Bronchial epithelial cell (primary cell): ENCODE data around the gene MPPED1. TPM values are rescaled to one million over a fixed set of nuclear protein-coding genes. Genes with fewer than 3 reads are reported as not detected.

ENCODE experiments used
- DNase-seq: peaks from one replicate; pipeline ENCODE4 v3.0.0-alpha.2; 2010; ENCODE audit warnings: low read depth
- FAIRE-seq: peaks from 2 replicates; lab custom pipeline; 2011; peaks lifted over from hg19 to GRCh38; lab: Jason Lieb, UNC
- H3K27me3 ChIP-seq: 2 replicates; pipeline ENCODE4 v1.5.1; 2011; ENCODE audit warnings: low read length; ENCODE audit not compliant: control insufficient read depth, insufficient read depth
- H3K36me3 ChIP-seq: 2 replicates; pipeline ENCODE4 v1.5.1; 2011; ENCODE audit warnings: low read length; ENCODE audit not compliant: control insufficient read depth, insufficient read depth
- H3K4me3 ChIP-seq: 2 replicates; pipeline ENCODE4 v1.5.1; 2011; ENCODE audit warnings: mild to moderate bottlenecking, low read depth, low read length, control low read depth
- CTCF ChIP-seq: IDR thresholded peaks from 2 replicates; pipeline ENCODE4 v1.5.1; 2011; ENCODE audit warnings: mild to moderate bottlenecking, moderate library complexity, low read length, control low read depth, inconsistent platforms; ENCODE audit not compliant: insufficient read depth, severe bottlenecking
- total RNA-seq: library from RNA; depleted of rRNA; stranded (reverse); fragments of >200 nt; gene quantifications from 2 replicates; pipeline ENCODE4 v1.2.1, GENCODE V29; 2014

The MPPED1 gene
- total RNA-seq, 1 donor from 2014 or later: not detected

DNA sequence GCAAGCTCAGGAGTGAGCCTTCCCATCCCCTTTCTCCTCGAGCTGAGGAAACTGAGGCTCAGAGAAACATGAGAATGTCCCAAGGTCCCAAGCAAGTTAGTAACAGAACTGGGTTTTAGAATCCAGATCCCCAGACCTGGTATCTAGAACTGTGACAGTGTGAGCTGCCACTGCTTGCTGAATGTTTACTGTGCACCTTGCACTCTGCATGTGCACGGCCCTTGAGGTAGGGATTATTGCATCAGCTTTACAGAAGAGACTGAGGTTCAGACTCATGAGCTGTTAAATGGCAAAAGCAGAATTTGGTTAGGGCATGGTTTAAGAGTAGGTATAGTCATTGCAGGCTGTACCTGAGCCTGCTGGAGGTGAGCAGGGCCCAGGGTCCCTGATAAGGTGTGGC is 3.8 kb upstream of the MPPED1 start:
- DNase-seq: no peak
- TF ChIP-seq CTCF: no peak
- FAIRE-seq: peak; percentile 50
- H3K36me3 ChIP-seq: no peaks in the 10 kb centered on the region
- H3K4me3 ChIP-seq: no peak overlapping the region
- H3K27me3 ChIP-seq: peaks cover 51% of the 10 kb centered on the region

DNA sequence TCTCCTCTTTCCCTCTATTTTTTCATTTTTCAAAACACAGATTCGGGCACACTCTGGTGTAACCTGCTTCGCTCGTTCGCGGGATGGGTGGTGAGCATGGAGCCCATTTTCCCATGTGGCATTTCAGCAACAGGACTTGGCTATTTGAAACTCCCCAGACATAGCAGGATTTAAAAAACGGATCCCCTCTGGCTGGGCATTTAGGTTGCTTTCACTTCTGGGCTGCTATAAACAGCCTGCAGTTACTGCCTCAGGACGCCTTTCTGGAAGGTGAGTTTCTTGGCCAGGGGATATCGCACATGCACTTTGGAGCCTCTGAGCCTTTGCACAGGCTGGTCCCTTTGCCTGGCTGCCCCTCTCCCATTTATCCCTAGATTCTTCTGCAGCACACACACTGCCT is 2.8 kb upstream of the MPPED1 start:
- H3K36me3 ChIP-seq: no peaks in the 10 kb centered on the region
- no peak overlapping the region for H3K4me3 ChIP-seq
- no peak for DNase-seq
- FAIRE-seq: no peak
- TF ChIP-seq CTCF: no peak
- peaks cover 53% of the 10 kb centered on the region for H3K27me3 ChIP-seq

GRCh38 chr22:43409800-43410199 is 2.0 kb upstream of the MPPED1 start:
- Histone ChIP-seq H3K4me3 (no peak overlapping the region), H3K36me3 (no peaks in the 10 kb centered on the region), H3K27me3 (peaks cover 53% of the 10 kb centered on the region)
- TF ChIP-seq CTCF: no peak
- DNase-seq (no peak), FAIRE-seq (no peak)

DNA sequence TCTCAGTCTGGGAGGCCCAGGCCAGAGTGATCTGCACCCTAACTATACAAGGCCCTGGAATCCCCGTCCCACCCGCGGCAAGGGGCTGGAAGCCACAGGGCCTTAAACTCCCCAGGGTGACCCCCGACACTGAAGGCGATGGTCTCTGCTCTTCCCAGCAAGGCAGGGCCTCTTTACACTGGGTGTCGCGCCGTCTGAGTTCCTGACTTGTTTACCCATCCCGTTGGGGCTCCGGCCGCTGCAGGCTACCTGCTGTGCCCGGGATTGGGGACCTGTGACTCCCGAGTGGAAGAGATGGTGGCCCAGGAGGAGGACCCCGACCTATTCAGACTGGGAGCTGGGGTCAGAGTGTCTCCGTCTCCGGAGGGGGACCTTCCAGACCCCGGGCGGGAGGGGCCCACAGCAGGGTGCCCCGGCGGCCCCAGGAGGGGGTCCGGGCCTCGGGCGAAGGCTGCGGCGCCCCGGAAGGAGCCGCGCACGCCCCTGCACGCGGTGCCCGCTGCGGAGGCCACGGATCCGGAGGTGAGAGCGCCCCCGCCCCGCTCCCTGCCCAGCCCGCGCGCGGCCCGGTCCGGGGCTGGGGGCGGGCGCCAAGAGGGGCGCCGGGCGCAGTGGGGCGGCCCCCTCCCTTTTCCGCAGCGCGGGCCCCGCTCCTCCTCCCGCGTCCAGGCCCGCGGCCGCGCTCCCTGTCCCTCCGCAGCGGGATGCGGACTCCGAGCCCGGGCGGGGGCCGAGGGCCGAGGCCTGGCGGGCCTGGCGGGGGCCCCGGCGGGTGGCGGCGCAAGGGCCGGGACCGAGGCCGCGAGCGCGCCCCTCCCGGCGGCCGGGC is 560 bp upstream of the MPPED1 start:
- FAIRE-seq (no peak), DNase-seq (no peak)
- Histone ChIP-seq H3K36me3 (no peaks in the 10 kb centered on the region), H3K27me3 (peaks cover 51% of the 10 kb centered on the region), H3K4me3 (no peak overlapping the region)
- no peak for TF ChIP-seq CTCF

DNA sequence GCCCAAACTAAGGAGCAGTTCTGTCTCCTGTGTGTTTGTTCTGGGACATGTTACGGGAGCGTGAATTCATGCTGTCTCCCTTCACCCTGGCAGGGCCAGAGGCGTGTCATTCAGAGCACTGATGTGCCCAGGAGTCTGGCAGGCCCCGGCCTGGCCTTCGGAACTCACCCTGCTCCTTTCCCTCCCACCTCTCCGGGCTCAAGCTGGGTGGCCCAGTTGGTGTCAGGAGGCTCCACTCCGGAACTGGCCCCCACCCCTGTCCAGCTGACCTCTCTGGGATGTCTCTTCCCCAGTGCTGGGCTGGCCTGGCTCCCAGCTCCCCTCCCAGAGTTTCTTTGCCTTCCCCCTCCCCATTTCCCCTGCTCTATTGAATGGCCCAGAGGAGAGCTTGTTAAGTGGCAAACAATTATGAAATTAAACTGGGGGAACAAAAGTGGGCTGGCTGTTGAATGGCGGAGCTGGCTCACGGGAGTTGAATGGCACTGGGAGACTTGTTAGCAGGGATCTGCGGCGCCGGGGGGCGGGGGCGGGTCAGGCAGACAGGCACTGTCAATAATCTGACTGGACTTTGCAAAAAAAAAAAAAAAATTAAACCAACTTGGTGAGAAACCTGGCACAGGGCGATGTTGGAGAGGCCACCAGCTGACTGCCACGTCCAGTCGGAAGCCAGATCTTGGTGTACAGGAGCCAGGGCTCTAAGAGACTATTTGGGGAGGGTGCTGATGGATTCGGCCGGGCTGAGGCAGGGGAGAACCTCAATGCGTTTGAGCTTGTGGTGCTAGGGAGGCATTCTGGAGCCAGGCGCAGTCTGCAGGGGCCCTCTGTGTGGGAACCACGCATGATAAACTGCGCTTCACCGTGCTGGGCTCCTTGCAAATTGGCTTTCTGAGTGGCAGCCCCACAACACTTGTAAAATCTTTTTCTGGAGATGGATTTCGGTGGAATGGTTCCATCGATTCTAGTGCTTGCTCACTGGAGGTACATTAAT is 1.3 kb downstream of the MPPED1 start:
- no peak for DNase-seq
- no peak for FAIRE-seq
- no peak for TF ChIP-seq CTCF
- no peaks in the 10 kb centered on the region for H3K36me3 ChIP-seq
- H3K4me3 ChIP-seq: no peak overlapping the region
- peaks cover 43% of the 10 kb centered on the region for H3K27me3 ChIP-seq
